Hematopoietic multipotent progenitor cell treated with erythropoietin and hydrocortisone succinate and interleukin-3 and kit ligand, for 17 days (in vitro differentiated cells): ENCODE measurements around the gene ITIH5.

ENCODE experiments used
- DNase-seq: peaks from one replicate; pipeline ENCODE4 v3.0.0-alpha.2; 2015; ENCODE audit warnings: low spot score

ITIH5 gene

DNA sequence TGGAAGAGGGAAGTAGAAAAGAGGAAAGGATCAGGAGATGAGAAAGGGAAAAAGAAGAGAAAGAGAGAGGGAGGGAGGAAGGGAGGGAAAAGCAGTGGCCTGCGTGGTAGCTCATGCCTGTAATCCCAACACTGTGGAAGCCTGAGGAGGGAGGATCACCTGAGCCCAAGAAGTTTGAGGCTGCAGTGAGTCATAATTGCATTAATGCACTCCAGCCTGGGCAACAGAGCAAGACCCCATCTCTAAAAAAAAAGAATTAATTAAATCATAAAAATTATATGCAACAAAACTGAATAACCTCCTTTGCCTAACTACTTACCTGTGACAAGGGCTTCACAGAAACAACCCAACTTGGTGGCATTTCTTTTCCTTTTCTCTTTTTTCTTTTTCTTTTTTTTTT, 148.1 kb downstream of the ITIH5 start:
- no peak for DNase-seq

DNA sequence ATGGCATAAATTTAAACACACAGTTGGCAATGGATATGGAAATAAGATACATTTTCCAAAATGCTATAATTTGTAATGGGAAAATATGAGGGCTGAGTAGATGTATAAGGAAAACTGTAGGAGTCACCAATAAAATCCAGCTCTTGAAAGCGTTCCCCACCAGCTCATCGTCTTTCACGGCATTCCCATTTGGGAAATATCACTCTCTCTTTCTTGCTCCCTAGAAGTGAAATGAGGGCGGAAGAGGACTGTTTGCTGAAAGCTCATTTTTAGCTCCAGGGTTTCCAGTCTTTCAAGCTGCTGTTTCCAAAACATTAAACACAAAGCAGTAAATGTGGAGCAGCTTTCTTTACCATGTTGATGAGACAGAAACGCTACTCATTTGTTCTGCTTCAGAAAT, 151.3 kb downstream of the ITIH5 start:
- DNase-seq = no peak

DNA sequence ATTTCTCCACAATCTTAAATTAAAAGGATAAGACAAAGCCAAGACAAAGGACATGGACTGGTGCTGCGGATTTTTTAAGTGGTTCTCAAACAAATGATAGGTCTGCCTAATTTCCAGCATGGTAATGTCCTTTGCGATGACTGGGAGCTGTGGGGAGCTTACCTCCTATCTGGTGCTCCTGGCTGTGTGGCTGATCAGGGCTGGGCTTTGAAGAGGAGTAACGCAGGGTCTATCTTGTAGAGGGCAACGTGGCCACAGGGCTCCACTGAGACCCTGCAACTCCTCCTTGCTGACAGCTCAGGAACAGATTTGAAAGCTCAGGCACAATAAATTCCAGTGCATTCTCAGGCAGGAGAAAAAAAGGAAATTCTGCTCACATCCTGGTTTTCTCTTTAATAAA, 152.8 kb downstream of the ITIH5 start:
- no peak for DNase-seq

DNA sequence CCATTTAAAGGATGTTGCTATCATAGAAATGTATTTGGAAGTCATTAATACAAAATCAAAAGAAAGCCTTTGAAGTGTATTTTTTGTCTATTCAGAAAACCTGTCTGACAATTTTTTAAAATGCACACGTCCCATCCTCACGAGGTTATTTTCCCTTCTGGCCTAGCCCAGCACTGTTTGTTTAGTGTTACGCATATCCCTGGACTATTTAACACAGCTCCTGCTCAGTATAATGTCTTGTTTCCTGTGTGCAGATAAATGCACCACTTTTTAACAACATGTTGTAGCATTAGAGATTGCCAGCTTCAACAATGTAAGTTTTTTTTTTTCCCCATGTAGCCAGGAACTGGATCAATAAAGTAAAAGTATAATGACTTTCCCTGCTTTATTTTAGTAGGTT, 153.3 kb downstream of the ITIH5 start:
- no peak for DNase-seq

DNA sequence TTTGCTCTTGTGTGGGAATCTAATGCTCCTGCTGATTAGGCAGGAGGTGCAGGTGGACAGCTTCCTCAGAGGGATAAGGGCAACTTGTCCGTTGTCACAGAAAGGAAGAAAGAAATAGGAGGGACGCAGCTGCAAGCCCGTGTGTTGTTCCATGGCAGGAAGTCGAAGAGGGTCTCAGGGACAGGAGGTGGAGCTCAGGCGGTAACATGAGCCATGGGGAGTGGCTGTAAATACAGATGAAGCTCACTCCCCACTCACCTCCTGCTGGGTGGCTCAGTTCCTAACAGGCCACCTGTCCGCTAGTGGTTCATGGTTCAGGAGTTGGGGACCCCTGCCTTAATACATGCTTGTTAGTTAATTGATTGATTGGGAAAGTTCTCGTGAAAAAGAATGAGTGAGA, 154.3 kb downstream of the ITIH5 start:
- no peak for DNase-seq

DNA sequence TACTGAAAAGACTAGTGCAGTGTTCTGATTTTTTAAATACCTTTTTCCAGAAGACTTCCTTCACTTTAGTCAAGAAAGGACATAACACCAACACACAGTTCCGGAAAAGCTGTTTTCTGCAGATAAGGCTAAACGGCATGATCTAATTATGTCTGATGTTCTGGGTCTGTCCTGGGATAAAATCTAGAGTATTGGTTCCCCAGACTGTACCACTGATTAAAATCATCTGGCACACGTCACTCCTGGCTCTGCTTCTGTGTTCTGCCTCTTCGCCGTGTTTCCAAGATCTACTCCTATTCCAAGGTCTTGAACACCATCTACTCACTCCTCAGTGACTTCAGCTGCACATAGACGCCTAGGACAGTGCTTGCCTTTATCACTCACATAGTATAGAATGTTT, 155.2 kb downstream of the ITIH5 start:
- no peak for DNase-seq
